ENCODE results near the gene ZNF423.

ZNF423 gene

DNA sequence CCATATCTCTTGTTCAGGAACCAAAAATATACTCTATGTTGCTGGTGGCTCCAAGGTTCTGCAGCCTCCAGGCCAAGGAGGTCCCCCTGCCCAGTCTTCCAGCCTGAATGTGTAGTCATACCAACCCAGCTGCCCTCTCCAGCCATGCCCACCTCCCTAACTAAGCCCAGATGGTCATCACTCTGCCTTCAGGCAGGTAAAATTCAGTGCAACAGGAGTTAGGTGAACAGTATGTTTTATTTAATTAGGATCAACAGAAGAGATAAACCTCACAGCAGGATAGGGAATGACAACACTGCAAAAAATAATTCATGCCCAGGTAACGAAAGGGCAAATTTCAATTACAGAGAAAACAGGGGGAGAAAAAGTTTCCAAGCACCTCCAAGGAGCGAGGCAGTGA, 9.1 kb downstream of the ZNF423 start:
- DNase-seq: no peak

DNA sequence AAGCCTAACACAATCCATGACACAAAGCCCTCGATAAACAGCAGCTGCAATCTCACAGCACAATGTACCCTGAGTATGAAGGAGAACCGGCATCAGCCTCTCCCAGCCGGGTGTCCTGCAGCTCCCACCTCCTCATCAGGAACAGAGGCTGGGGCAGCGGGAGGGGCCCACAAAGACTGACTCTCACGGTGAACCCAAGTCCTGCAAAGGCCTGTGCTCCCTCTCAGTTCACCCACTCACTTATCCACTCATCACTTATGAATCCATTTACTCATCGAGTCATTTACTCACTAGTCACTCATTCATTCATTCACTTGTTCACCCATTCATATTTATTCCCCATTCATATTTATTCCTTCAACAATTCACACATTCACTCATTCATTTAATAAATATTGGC, 11.6 kb downstream of the ZNF423 start:
- DNase-seq: no peak

DNA sequence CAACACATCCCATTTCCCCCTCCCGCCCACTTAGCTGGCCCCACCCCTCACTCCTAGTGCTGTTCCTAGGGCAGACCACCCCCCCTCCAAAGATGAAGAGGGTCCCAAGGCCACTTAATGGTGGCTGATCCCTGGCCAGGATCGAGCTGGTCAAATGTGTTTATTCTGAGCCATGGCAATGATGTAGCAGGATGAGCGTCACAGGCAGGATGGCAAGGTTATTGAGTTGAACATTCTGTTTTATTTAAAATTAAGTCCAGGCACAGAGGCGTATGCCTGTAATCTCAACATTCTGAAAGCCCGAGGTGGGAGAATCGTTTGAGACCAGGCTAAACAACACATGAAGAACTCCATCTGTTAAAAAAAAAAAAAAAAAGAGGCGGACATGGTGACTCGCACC, 12.2 kb downstream of the ZNF423 start:
- no peak for DNase-seq

DNA sequence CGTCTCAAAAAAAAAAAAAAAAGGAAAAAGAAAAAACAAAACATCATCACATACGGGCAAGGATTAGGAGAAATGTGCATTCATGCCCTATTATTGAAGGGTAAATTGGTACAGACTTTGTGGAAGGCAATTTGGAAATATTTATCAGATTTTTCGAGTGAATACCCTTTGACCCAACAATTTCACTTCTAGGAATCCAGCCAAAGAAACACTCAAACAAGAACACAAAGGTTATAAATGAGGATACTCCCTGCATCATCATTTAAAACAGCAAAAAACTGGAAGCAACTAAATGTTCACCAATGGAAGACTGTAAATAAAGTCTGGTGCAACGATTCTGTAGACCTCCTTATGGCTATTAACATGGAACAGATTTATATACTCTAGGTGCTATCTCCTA, 12.9 kb downstream of the ZNF423 start:
- DNase-seq: no peak

DNA sequence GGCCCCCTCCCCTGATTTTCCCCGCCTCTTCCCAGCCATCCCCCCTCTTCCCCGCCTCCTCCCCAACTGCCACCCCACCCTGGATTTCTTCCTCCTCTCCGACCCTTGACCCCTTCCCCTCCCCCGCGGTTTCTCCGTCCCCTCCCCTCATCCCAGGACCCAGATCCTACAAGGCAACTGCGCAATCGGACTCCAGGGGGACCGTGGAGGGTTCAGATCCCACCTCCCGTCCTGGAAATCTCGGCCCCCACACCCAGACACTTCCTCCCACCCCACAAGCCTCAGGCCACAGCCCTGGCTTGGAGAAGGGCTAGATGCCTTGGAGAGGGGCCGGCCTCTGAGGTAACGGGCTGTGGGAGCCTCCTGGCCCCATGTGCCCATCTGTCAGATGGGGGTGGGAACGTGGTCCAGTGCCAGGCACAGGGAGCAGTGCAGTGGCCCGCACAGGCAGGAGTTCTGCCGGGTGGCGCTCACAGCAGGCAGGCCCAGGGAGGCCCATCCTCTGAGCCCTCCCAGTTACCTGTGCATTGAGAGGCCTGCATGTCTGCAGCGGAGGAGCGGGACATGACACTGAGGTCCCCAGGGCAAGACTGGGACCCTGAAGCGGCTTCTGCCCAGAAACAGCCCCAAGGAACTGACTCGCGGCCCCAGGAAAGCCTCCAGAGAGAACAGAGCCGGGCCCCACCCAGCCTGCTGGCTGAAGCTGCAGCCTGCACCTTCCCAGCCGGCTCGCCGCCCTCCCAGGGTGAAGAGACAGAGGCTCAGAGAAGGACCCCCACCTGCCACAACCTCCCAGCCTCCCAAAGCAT, 16.7 kb downstream of the ZNF423 start:
- no peak for DNase-seq

DNA sequence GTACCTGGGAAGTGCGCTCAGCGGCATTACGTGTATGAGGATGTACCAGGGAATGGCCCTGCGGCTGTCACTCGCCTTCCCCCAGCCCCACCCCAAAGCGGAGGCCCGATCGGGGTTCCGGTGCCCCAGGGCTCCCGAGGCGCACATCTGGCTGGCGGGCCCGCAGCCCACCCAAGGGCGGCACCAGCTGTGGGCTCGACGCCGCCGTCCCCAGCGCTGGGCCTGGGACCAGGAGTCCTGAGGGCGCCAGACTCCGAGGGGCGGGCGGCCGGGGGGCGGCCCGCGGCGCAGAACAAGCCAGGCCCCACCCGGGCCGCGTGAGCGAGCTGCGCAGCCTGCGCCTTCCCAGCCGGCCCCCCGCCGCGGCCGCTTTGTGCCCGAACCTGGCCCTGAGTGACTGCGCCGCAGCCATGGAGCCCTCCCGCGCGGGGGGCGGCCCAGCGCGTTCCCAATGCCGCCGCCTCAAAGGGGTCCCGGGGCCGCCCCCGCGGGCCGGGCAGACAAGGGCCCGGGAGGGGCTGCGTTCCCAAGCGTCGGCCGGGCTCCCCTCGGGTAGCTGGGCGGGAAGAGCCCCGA, 17.4 kb downstream of the ZNF423 start:
- no peak for DNase-seq

DNA sequence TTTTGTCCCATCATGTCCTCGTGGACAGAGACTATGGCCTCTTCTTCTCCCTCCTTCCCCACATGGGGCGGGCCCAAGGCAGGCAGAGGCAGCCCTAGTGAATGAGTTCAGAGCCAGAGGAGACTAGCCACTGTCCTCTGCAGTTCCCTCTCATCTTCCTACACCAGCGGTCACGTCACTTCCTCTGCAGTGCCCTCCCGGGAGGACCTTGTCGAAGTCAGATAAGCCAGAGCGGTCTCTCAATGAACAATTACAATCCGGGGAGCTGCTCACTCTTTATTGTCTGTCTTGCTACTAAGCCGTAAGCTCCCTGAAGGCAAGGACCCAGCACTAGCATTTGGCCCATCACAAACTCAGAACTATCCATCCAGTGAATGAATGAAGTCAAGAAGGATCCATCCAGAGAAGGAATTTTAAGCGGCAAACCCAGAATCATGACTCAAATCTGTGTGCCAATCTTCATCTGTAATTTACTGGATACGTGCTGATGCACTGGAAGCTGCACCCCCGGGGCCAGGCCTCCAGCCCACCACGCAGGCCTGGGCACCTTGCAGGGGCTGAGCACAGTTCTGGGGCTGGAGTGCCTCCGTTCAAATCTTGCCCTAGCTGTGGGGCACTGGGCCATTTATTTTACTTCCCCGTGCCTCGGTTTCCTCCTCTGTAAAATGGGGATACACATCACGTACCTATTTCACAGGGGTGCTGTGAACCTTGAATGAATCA, 18.1 kb downstream of the ZNF423 start:
- DNase-seq: no peak

DNA sequence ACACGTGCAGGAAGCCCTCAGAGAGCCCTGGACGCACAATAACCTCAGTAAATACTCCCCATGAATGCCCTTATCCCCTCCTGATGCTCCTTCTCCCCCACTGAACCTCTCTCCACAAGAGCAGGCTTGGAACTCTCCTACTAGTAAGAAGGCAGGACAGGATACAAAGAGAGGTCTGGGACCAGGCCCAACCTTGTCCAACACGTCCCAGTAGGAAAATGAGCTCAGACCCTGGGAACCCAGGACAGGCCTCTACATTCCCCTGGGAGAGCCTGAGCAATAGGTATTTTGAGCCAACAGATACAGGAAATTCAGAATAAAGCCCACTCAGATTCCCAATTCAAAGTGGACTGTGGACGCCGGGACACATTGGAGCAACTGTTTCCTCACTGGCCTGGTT, 19.2 kb downstream of the ZNF423 start:
- no peak for DNase-seq

DNA sequence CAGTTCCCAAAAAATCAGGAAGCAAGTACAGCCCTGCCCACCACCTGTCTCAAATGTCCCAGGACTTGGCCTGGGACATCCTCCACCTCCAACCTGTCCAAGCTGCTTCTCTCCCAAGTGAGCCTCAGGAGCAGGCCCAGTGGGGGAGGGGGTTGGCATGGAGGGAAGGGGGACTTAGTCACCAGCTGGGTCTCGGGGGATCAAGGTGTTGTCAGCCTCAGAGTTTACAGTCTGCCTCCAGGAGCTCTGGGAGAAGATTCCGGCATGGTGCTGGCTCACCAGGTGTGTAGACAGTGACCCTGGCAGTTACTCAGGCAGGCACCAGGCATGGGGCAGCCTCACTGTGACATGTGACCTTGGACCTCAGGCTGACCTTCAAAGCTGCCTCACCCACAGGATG, 19.7 kb downstream of the ZNF423 start:
- no peak for DNase-seq

DNA sequence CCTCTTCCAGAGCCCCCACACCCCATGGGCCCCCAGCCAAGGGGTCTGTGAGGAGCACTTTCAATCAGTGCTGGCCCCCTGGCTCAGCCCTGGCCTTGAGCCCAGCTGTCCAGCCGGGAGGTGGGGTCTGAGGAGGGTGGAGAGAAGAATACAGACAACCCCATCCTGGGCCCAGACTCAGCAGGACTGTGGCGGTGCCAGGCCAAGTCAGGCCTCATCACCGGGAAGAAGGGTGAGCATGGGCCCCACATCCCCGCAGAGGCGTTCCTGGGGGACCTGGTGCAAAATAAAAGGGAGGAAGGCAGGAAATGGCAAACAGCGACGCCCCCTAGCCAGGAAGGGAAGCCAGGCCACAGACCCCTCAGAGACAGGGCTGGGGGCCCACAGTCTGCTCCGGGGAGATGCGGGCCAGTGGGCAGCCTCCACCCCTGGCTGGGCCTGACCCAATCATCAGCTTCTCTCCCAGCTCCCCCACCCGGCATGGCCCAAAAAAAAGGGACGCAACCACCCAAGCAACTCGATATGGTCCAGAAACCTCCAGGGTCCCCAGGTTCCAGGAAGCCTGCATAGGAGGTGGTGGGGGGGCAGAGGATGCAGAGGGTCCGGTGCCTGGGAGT, 20.6 kb downstream of the ZNF423 start:
- no peak for DNase-seq

DNA sequence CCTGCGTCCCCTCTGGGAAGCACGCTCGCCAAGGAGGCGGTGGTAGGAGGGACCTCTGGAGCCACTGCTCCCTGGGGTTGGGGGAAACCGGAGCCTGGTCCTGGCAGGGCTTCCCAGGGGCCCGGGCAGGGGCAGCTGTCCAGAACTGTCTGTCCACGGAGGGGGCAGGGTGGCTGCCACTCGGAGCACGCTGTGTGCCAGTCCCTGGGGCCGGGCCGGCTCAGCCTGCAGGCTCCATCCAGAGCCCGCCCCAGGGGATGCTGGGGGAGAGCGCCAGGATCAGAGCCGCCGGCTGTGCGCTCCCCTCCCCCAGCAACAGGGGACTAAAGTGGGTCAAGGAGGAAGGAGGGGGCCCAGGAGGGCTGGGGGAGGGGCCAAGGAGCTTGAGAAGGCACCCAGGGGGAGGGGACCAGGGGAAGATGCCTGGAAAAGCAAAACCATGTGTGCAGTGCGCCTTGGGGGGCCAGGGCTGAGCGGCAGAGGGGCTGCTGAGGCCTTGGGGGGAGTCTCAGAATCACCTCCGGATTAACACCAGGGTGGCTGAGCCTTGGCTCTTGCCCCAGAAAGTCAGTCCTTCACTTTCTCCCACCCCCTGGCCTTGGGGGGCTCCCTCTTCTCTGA, 21.3 kb downstream of the ZNF423 start:
- no peak for DNase-seq

DNA sequence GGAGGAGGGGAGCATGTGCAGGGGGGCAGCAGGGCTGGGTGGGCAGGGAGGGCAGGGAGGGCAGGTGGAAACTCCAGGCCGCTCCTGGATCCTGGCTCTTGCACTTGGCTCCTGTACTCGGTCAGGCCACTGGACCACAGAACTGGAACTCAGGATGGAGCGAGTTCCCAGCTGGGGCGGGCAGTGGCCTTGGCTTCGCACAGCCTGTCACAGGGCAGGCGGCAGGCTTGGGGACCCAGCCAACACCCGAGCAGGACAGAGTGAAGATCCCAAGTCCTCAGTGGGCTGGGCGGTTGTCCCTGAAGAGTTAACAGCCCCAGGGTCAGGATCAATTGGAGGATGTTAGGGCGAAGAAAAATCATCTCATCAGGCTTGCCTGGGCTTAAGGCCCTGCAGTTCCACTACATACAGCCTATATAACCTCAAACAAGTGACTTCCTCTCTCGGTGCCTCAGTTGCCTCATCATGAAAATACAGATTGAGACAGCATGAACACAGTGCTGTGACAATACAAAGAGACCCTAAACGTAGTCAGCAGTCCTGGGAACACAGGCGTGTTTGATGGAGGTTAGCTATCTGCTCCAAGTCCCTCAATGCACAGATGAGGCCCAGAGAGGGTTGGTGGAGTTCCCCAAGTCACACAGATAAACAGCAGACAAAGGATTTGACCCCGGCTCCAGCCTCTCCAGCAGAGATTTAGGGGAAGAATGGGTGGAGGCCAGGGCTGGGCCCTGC, 21.9 kb downstream of the ZNF423 start:
- no peak for DNase-seq

DNA sequence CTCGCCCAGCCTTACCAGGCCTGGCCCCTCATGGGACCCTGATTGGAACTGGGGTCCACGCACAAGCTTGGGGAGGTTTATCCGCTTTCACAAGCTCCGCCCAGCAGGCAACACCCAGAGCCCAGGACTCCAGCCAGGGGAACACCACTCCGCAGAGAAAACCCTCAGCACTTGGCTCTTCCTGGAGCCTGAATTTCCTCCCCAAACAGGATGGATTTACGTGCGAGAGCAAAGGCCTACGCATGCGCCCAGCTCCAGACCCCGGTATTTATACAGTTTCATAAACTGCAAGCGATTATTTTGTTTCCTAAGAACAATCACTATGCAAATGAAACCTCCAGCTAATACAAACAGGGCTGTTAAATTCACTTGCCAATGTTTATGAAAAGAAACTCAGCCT, 22.8 kb downstream of the ZNF423 start:
- no peak for DNase-seq

DNA sequence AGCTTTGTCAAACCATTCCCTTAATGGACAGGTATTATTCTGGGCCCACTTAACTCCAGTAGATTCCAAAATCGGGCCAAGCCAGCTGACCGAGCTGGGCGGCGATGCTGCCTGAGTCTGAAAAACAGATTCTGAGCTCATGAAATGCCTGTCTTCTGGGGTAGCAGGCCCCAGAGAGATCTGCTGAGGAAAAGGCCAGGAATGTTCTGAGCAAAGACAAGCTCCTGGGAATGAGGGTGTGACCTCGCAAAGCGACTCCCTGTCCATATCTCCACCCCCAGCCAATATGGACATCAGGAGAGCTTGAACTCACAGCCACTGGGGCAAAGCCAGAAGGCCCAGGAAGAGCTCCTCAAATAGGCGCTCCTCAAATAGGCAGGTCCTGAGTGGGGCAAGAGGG, 23.7 kb downstream of the ZNF423 start:
- DNase-seq: no peak

DNA sequence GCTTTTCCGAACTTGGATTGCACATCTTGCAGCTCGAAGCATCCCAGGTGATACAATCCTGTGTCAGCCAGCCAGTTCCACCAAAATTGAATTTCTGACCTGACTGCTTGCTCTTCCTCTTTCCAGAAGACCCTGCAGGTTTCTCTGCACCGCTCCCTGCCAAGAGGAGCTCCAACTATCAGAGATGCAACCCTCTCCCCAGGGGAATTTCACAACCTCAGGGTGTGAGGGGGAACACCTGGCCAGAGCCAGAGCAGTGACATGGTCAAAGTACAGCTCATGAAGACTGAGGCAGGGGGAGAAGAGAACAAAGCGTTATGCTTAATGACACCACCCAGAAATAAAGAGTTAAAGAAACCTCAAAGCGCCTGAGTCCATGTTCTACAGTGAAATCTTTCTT, 25.0 kb downstream of the ZNF423 start:
- DNase-seq: no peak

DNA sequence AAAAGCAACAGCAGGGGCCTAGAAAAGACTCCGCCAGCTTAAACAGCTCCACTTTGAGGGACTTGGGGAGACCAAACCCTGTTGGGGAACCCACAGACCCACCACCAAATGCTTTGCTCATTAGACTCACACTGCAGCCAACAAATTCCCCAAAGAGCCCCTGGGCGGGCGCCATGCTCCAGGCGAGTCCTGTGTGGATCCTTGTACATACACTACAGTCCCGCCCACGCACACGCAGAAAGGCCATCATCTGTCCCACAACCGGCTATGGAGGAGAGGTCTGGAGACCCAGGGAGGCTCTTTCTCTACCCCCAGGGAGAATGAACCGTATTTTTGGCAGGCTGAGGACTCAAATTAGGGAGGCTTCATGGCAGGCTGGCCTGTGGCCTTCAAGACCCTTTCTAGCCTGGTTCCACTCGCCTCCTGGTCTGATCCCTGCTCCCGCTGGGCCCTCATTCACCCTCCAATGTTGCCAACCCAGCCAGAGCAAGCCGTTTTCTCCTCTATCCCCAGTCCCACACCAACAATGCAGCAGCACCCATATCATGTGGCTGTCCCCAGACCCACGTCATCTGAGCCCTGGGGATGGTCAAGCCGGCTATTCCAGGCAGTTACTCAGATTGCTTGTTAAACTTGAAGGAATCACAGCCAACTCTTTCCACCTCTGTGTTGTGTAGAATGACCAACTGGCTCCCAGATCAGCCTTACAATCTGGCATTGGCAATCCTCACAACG, 27.2 kb downstream of the ZNF423 start:
- DNase-seq: no peak

DNA sequence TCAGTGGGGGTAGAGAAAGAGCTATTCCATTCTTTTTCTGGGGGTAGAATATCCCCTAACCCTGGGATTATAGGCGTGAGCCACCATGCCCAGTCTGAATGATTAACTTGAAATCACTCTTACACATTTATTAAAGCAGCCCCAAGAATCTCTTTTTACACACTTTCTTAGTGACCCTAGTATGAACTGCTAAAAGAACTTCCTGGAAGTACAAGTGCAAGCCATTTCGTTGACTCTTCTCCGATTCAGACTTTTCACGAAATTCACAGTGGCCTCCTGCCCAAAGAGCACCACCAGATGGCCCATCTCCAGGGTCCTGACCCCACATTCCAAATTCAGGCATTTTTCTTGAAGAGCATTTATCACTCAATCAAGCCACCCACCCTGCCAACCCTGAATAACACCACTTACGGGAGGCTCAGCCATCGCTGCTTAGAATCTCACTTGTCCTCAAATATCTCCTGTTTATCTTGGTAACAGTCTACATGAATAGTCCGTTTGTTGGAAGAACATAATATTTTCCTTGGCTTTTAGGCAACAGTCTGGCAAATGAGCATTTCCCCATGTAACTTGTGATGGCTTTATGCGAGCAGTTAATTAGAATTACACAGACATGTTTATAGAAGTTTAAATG, 28.0 kb downstream of the ZNF423 start:
- no peak for DNase-seq

DNA sequence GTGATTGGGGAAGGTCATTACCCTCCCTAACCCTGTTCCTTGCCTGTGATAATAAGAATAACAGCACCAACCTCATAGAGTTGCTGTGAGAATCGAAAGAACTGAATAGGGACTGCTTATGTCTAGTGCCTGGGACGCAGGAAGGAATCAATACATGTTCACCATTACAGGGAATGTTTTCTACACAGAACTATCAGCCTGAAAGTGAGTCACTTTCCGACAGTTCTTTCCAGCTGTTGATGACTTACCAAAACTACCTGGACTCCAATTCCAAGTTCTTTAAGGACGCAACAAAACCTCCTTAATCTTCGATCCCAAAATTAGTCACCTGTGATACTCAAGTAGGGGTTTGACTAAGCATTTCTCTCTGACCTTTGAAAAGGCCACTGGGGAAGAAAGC, 29.4 kb downstream of the ZNF423 start:
- no peak for DNase-seq

DNA sequence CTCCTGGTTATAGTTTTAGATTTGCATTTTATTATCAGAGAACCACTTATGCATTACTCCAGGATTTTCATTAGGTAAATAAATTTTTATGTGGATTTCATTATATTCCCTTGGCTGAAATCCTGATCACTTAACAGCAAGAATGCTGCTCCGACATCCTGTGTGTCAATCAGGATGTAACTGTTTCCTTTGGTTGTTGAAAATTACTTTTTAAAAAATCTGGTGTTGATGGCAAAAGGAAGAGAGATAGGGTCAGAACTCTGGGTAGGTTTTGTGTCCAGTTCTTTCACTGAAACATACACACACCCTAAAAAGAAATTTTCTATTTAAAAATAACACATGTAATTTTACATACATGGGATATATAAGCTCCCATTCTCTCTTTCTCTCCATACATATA, 30.9 kb downstream of the ZNF423 start:
- DNase-seq: no peak

DNA sequence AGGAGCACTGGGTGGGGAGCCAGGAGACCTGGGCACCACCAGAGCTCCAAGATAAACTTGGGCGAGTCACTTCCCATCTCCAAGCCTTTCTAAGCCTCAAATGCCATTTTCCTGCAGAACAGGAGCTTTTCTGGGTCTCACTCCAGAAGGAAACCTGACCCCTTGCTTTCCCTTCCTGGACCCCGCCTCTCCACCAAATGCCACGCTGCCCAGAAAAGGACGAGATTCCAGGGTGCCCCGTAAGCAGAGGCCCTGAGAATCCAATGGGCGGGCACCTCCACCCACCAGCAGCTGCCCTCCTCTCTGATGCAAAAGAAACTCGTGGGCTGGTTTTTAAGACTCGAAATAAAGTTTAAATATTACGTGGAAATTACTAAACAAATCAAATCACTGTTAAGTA, 31.3 kb downstream of the ZNF423 start:
- no peak for DNase-seq

DNA sequence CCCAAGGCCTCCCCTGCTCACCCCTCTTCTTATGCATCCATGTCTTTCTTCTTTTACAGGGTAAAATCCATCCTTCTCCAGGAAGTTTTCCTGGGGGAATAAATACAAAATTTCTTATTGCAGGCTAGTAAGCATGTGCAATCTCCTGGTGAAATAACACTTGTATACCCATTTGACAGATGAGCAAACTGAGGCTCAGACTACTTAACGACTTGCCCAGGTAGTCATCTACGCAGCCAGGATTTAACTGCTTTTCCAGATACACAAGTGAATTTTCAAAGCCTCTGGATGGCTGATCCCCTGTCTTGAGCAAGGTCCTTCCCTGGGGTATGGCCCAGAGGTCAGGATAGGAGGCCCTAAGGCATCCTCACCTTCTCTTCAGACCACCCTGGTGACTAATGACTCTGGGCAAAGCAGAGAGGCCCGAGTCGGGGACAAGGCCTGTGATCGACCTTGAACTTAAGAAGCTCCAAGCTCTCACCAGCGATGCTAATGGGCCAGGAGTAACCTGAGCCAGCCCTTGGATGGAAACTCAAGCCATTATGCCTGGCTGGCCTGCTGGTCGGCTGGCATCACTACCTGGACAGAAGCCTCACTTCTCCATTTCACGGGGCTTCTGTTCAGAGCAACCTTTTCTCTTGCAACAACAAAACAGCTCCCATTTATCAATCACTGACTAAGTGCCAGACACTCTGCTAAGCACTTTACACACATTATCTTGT, 33.1 kb downstream of the ZNF423 start:
- DNase-seq: no peak

All from activated CD4-positive, CD25-positive, alpha-beta regulatory T cell treated with anti-CD3 and anti-CD28 coated beads, Interleukin-2, amount 50 U/mL, for 72 hours (primary cell).